Measurements from ENCODE around the gene BCAR3. TPM values are rescaled to one million over a fixed set of nuclear protein-coding genes. Genes with fewer than 3 reads are reported as not detected.

Gene BCAR3
- total and polyA plus RNA-seq, 4 donors = 8.4 to 24.1 (median 16.0) TPM

- H3K36me3 ChIP-seq (ENCODE audit: control insufficient read depth in 1 of 2, insufficient read depth in 2 of 2, low read length in 1 of 2) = no peaks in the 10 kb centered on the region
- H3K4me3 ChIP-seq (ENCODE audit: low read length in 2 of 2) = no peak overlapping the region
- no peaks in the 10 kb centered on the region for H3K27me3 ChIP-seq (ENCODE audit: control insufficient read depth in 1 of 2, insufficient read depth in 2 of 2, low read length in 1 of 2)
- H3K9me3 ChIP-seq (ENCODE audit: control insufficient read depth, low read length) = no peaks in the 10 kb centered on the region
- DNase-seq = no peak
- no peak overlapping the region for H3K27ac ChIP-seq (ENCODE audit: low read depth in 1 of 2, low read length in 2 of 2)
- H3K4me1 ChIP-seq (ENCODE audit: control insufficient read depth in 1 of 2, insufficient read depth in 2 of 2, low read length in 2 of 2) = peaks cover 3 to 5% of the 10 kb centered on the region in 2 donors
- intact Hi-C loops (cut with DNase I) = no loop called here
- no peak for ATAC-seq (ENCODE audit: low FRiP score)
- WGBS, 2 donors = 86 to 87% methylated on average over 5 of the region's 5 CpGs
Observed at GRCh38 chr1:93672477-93673162, 9.0 kb downstream of the BCAR3 start.

GRCh38 chr1:93672069-93672468, 9.6 kb downstream of the BCAR3 start:
- intact Hi-C loops (cut with DNase I) = no loop called here
- ATAC-seq (ENCODE audit: low FRiP score) (peak; percentile 33), DNase-seq (peak in 1 of 2 donors; percentile 86)
- no peaks in the 10 kb centered on the region for H3K27me3 ChIP-seq (ENCODE audit: control insufficient read depth in 1 of 2, insufficient read depth in 2 of 2, low read length in 1 of 2)
- no peaks in the 10 kb centered on the region for H3K9me3 ChIP-seq (ENCODE audit: control insufficient read depth, low read length)
- H3K4me3 ChIP-seq (ENCODE audit: low read length in 2 of 2) = no peak overlapping the region
- no peaks in the 10 kb centered on the region for H3K36me3 ChIP-seq (ENCODE audit: control insufficient read depth in 1 of 2, insufficient read depth in 2 of 2, low read length in 1 of 2)
- WGBS, 2 donors = 3 to 12% methylated on average over 1 of the region's 1 CpG
- no peak overlapping the region for H3K27ac ChIP-seq (ENCODE audit: low read depth in 1 of 2, low read length in 2 of 2)
- peaks cover 3 to 5% of the 10 kb centered on the region in 2 donors for H3K4me1 ChIP-seq (ENCODE audit: control insufficient read depth in 1 of 2, insufficient read depth in 2 of 2, low read length in 2 of 2)

DNA sequence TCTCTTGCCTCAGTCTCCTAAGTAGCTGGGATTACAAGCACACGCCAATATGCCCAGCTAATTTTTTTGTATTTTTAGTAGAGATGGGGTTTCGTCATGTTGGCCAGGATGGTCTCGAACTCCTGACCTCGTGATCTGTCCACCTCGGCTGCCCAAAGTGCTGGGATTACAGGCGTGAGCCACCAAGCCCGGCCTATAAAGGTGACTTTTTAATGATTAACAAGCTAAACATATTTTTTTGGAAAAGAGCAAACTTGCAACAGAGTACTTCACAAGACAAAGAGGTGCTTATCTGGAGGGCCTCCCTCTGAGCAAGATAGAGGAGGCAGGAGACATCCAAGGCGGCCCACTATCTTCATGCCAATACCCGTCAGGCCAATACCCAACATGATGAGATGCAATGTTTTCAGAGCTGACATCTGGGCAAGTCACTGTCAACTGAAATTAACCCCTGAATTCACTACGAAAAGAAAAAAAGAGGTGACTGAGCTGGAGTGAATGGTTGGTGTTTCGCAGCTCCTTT, 10.5 kb downstream of the BCAR3 start:
- no peak for DNase-seq
- intact Hi-C loops (cut with DNase I) = no loop called here
- Histone ChIP-seq H3K27ac (ENCODE audit: low read depth in 1 of 2, low read length in 2 of 2) (no peak overlapping the region), H3K27me3 (ENCODE audit: control insufficient read depth in 1 of 2, insufficient read depth in 2 of 2, low read length in 1 of 2) (no peaks in the 10 kb centered on the region), H3K4me3 (ENCODE audit: low read length in 2 of 2) (no peak overlapping the region), H3K4me1 (ENCODE audit: control insufficient read depth in 1 of 2, insufficient read depth in 2 of 2, low read length in 2 of 2) (peaks cover 3 to 5% of the 10 kb centered on the region in 2 donors), H3K36me3 (ENCODE audit: control insufficient read depth in 1 of 2, insufficient read depth in 2 of 2, low read length in 1 of 2) (no peaks in the 10 kb centered on the region), H3K9me3 (ENCODE audit: control insufficient read depth, low read length) (no peaks in the 10 kb centered on the region)
- ATAC-seq (ENCODE audit: low FRiP score) = no peak
- WGBS, 2 donors = 97% methylated on average over 11 of the region's 11 CpGs

- no peak overlapping the region for H3K27ac ChIP-seq (ENCODE audit: low read depth in 1 of 2, low read length in 2 of 2)
Observed at GRCh38 chr1:93670141-93670540, 11.5 kb downstream of the BCAR3 start.

GRCh38 chr1:93669369-93669768, 12.3 kb downstream of the BCAR3 start:
- H3K27me3 ChIP-seq (ENCODE audit: control insufficient read depth in 1 of 2, insufficient read depth in 2 of 2, low read length in 1 of 2) = no peaks in the 10 kb centered on the region
- WGBS, 2 donors = 82 to 86% methylated on average over 4 of the region's 4 CpGs
- no peak for DNase-seq

More at GRCh38 chr1:93670141-93670540, 11.5 kb downstream of the BCAR3 start:
- Histone ChIP-seq H3K36me3 (ENCODE audit: control insufficient read depth in 1 of 2, insufficient read depth in 2 of 2, low read length in 1 of 2) (no peaks in the 10 kb centered on the region), H3K4me3 (ENCODE audit: low read length in 2 of 2) (no peak overlapping the region), H3K9me3 (ENCODE audit: control insufficient read depth, low read length) (no peaks in the 10 kb centered on the region), H3K4me1 (ENCODE audit: control insufficient read depth in 1 of 2, insufficient read depth in 2 of 2, low read length in 2 of 2) (peaks cover 5 to 7% of the 10 kb centered on the region in 2 donors), H3K27me3 (ENCODE audit: control insufficient read depth in 1 of 2, insufficient read depth in 2 of 2, low read length in 1 of 2) (no peaks in the 10 kb centered on the region)
- ATAC-seq (ENCODE audit: low FRiP score) (peak; percentile 20), DNase-seq (no peak)
- intact Hi-C loops (cut with DNase I) = no loop called here
- WGBS, 2 donors = 86 to 94% methylated on average over 1 of the region's 1 CpG

GRCh38 chr1:93668951-93669350, 12.7 kb downstream of the BCAR3 start:
- 95 to 98% methylated on average over 5 of the region's 5 CpGs for WGBS, 2 donors
- H3K4me1 ChIP-seq (ENCODE audit: control insufficient read depth in 1 of 2, insufficient read depth in 2 of 2, low read length in 2 of 2) = peaks cover 5 to 8% of the 10 kb centered on the region in 2 donors

More at GRCh38 chr1:93669369-93669768, 12.3 kb downstream of the BCAR3 start:
- intact Hi-C loops (cut with DNase I) = no loop called here
- ATAC-seq (ENCODE audit: low FRiP score) = no peak
- Histone ChIP-seq H3K27ac (ENCODE audit: low read depth in 1 of 2, low read length in 2 of 2) (no peak overlapping the region), H3K4me1 (ENCODE audit: control insufficient read depth in 1 of 2, insufficient read depth in 2 of 2, low read length in 2 of 2) (peaks cover 5 to 8% of the 10 kb centered on the region in 2 donors), H3K4me3 (ENCODE audit: low read length in 2 of 2) (no peak overlapping the region), H3K9me3 (ENCODE audit: control insufficient read depth, low read length) (no peaks in the 10 kb centered on the region), H3K36me3 (ENCODE audit: control insufficient read depth in 1 of 2, insufficient read depth in 2 of 2, low read length in 1 of 2) (no peaks in the 10 kb centered on the region)

DNA sequence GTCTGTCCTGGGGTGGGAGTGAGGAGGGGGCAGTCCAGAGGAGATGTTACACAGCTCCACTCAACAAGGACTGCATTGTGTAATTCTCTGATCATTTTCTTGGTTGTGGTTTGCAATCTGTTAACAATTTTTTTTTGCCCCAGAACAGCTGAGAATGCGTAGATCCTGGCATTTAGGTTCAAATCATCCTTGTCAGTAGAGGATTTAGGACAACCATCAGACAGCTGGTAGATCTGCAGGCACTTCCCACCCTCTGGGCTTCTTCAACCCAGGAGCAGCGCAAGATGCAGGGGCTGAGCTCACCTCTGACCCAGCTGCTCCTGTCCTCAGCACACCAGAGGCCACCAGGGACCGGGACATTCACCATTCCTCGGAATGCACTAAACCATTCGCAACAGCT, 13.5 kb downstream of the BCAR3 start:
- DNase-seq (no peak), ATAC-seq (ENCODE audit: low FRiP score) (no peak)
- H3K27me3 ChIP-seq (ENCODE audit: control insufficient read depth in 1 of 2, insufficient read depth in 2 of 2, low read length in 1 of 2) = no peaks in the 10 kb centered on the region
- no peaks in the 10 kb centered on the region for H3K36me3 ChIP-seq (ENCODE audit: control insufficient read depth in 1 of 2, insufficient read depth in 2 of 2, low read length in 1 of 2)
- H3K9me3 ChIP-seq (ENCODE audit: control insufficient read depth, low read length) = no peaks in the 10 kb centered on the region
- no peak overlapping the region for H3K27ac ChIP-seq (ENCODE audit: low read depth in 1 of 2, low read length in 2 of 2)
- H3K4me1 ChIP-seq (ENCODE audit: control insufficient read depth in 1 of 2, insufficient read depth in 2 of 2, low read length in 2 of 2) = peaks cover 5 to 8% of the 10 kb centered on the region in 2 donors
- no peak overlapping the region for H3K4me3 ChIP-seq (ENCODE audit: low read length in 2 of 2)
- 96 to 97% methylated on average over 5 of the region's 5 CpGs for WGBS, 2 donors
- intact Hi-C loops (cut with DNase I) = no loop called here

More at GRCh38 chr1:93668951-93669350, 12.7 kb downstream of the BCAR3 start:
- Histone ChIP-seq H3K9me3 (ENCODE audit: control insufficient read depth, low read length) (no peaks in the 10 kb centered on the region), H3K36me3 (ENCODE audit: control insufficient read depth in 1 of 2, insufficient read depth in 2 of 2, low read length in 1 of 2) (no peaks in the 10 kb centered on the region), H3K27me3 (ENCODE audit: control insufficient read depth in 1 of 2, insufficient read depth in 2 of 2, low read length in 1 of 2) (no peaks in the 10 kb centered on the region), H3K27ac (ENCODE audit: low read depth in 1 of 2, low read length in 2 of 2) (no peak overlapping the region), H3K4me3 (ENCODE audit: low read length in 2 of 2) (no peak overlapping the region)
- ATAC-seq (ENCODE audit: low FRiP score) = no peak
- DNase-seq = no peak
- intact Hi-C loops (cut with DNase I) = no loop called here

GRCh38 chr1:93667642-93668041, 14.0 kb downstream of the BCAR3 start:
- ATAC-seq (ENCODE audit: low FRiP score) (no peak), DNase-seq (no peak)
- no peak overlapping the region for H3K4me3 ChIP-seq (ENCODE audit: low read length in 2 of 2)
- peaks cover 5 to 8% of the 10 kb centered on the region in 2 donors for H3K4me1 ChIP-seq (ENCODE audit: control insufficient read depth in 1 of 2, insufficient read depth in 2 of 2, low read length in 2 of 2)
- H3K27ac ChIP-seq (ENCODE audit: low read depth in 1 of 2, low read length in 2 of 2) = no peak overlapping the region
- intact Hi-C loops (cut with DNase I) = no loop called here
- H3K36me3 ChIP-seq (ENCODE audit: control insufficient read depth in 1 of 2, insufficient read depth in 2 of 2, low read length in 1 of 2) = no peaks in the 10 kb centered on the region
- WGBS, 2 donors = 98% methylated on average over 4 of the region's 4 CpGs
- H3K27me3 ChIP-seq (ENCODE audit: control insufficient read depth in 1 of 2, insufficient read depth in 2 of 2, low read length in 1 of 2) = no peaks in the 10 kb centered on the region
- no peaks in the 10 kb centered on the region for H3K9me3 ChIP-seq (ENCODE audit: control insufficient read depth, low read length)
